Kidney epithelial cell (primary cell): ENCODE measurements around the gene ZNF544. TPM values are rescaled to one million over a fixed set of nuclear protein-coding genes. Genes with fewer than 3 reads are reported as not detected.
"Not testable (repeated sequence)": the region's sequence is repeated elsewhere in the genome, so short reads cannot be mapped to it uniquely, and the experiment has no call there.

Experiments used
- DNase-seq: peaks from one replicate; pipeline ENCODE4 v3.0.0-alpha.2; 2010; ENCODE audit warnings: low read depth
- H3K27me3 ChIP-seq: 2 replicates; pipeline ENCODE4 v1.6.0; 2011; ENCODE audit warnings: low read length; ENCODE audit not compliant: control insufficient read depth, insufficient read depth
- H3K36me3 ChIP-seq: 2 replicates; pipeline ENCODE4 v1.5.1; 2011; ENCODE audit warnings: low read length; ENCODE audit not compliant: control insufficient read depth, insufficient read depth
- H3K4me3 ChIP-seq: 2 replicates; pipeline ENCODE4 v1.5.1; 2011; ENCODE audit warnings: low read depth, mild to moderate bottlenecking, control low read depth, low read length
- total RNA-seq: library from RNA; depleted of rRNA; stranded (reverse); fragments of >200 nt; gene quantifications from 2 replicates; pipeline ENCODE4 v1.2.3, GENCODE V29; 2015
- TF ChIP-seq, protein P1 (sequence below): IDR thresholded peaks from 2 replicates; pipeline ENCODE4 v1.5.1; 2011; ENCODE audit warnings: mild to moderate bottlenecking, moderate library complexity, low read length, control low read depth, inconsistent platforms; ENCODE audit not compliant: insufficient read depth, poor library complexity, severe bottlenecking

The ZNF544 gene
- total RNA-seq, 1 donor from 2014 or later, result 40.6 TPM

DNA sequence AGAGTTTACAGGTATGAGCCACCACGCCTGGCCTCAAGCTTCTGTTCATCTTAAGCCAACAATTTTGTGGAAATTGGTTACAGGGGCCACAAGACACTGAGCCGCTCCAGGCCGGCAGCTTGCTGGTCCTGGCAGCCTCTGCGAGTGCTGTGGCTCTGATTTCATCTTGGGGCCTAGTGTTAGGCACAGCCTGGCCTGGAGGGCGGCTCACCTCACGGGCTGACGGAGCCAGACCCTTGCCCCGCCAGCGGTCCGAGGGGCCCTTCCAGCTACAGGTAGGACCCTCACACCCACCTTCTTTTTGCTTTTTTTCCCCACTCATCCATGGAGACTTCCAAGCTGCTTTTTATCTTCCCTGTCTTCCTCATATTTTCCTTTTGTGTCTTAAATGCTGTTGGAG, 8.6 kb downstream of the ZNF544 start:
- TF ChIP-seq, protein P1, sequence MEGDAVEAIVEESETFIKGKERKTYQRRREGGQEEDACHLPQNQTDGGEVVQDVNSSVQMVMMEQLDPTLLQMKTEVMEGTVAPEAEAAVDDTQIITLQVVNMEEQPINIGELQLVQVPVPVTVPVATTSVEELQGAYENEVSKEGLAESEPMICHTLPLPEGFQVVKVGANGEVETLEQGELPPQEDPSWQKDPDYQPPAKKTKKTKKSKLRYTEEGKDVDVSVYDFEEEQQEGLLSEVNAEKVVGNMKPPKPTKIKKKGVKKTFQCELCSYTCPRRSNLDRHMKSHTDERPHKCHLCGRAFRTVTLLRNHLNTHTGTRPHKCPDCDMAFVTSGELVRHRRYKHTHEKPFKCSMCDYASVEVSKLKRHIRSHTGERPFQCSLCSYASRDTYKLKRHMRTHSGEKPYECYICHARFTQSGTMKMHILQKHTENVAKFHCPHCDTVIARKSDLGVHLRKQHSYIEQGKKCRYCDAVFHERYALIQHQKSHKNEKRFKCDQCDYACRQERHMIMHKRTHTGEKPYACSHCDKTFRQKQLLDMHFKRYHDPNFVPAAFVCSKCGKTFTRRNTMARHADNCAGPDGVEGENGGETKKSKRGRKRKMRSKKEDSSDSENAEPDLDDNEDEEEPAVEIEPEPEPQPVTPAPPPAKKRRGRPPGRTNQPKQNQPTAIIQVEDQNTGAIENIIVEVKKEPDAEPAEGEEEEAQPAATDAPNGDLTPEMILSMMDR, result no peak
- Histone ChIP-seq H3K27me3 (no peaks in the 10 kb centered on the region), H3K4me3 (no peak overlapping the region), H3K36me3 (peaks cover 4% of the 10 kb centered on the region)
- no peak for DNase-seq

DNA sequence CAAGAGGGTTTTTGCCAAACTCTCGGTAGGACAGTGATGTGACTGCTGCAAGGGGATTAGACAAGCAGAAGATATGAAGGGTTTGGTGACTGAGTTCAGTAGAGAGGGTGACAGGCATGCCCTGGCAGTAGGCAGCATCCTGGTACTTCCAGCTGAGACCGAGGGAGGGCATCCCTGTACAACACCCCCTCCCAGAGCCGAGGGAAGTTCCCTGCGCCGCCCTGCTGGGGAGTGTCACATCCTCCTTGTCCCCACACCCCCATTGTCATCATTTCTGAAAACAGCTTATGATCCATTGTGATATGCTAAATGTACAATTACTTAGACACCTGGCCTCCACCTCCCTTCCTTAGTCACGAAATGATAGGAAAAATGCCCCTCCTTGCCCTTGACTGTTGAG, 14.6 kb downstream of the ZNF544 start:
- peaks cover 5% of the 10 kb centered on the region for H3K36me3 ChIP-seq
- TF ChIP-seq, protein P1, result no peak
- no peak overlapping the region for H3K4me3 ChIP-seq
- no peaks in the 10 kb centered on the region for H3K27me3 ChIP-seq
- DNase-seq, result no peak

DNA sequence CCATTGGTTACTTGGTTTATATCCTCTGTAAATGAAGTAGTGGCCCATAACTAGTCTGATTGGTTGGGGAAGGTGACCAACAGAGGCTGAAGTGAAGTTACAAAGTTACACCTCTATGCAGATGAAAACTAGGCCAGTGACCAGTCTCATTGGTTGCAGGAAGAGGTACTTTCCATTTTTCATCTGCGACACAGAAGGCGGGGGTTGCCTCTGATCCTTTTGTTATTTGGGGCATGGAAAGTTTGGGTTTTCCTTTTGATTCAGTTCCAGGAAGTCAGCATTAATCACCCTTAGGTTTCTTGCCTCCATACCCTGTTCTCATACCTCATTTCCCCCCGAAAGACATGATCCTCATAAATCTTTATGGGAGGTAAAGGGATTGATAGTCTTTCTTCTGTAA, 20.2 kb downstream of the ZNF544 start:
- H3K36me3 ChIP-seq, result peaks cover 11% of the 10 kb centered on the region

DNA sequence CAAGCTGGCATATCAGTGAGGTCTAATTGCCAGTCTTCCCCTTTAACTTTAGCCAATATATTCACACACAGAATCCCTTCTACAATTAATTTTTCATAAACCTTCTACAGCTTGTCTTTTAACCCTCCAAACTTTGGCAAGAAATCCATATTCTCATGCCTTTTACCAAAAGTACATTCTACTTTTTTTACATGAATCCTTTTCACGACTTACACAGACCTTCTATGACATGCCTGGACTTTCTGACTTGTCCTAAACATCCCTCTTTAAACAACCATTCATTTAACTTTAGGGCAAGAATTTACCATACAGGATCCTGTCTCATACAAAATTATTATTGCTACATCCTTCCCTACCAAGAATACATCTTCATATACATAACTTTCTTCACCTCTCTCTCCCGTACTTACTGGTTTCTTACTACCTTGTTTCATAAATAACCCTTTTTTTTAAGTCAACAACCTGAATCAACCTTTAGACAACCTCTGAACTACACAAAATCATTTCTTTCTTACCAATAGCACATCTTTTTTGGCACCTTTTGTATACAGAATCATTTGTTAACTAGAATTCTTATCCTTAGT, 23.5 kb downstream of the ZNF544 start:
- TF ChIP-seq, protein P1, result no peak
- DNase-seq, result no peak
- Histone ChIP-seq H3K36me3 (peaks cover 6% of the 10 kb centered on the region), H3K27me3 (no peaks in the 10 kb centered on the region), H3K4me3 (no peak overlapping the region)

More for the DNA sequence above, 20.2 kb downstream of the ZNF544 start:
- TF ChIP-seq, protein P1, result no peak
- no peak for DNase-seq
- no peak overlapping the region for H3K4me3 ChIP-seq
- H3K27me3 ChIP-seq, result no peaks in the 10 kb centered on the region

DNA sequence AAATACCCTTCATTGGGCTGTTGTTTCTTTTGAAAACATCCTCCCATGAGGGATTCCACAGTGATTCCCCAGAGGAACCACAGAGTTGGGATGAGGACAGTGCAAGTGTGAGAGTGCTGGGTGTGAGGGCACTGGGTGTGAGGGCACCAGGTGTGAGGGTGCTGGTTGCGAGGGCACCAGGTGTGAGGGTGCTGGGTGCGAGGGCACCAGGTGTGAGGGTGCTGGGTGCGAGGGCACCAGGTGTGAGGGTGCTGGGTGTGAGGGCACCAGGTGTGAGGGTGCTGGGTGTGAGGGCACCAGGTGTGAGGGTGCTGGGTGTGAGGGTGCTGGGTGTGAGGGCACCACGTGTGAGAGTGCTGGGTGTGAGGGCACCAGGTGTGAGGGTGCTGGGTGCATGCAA, 29.5 kb downstream of the ZNF544 start:
- H3K4me3 ChIP-seq, DNase-seq, H3K36me3 ChIP-seq, H3K27me3 ChIP-seq: not testable (repeated sequence)

DNA sequence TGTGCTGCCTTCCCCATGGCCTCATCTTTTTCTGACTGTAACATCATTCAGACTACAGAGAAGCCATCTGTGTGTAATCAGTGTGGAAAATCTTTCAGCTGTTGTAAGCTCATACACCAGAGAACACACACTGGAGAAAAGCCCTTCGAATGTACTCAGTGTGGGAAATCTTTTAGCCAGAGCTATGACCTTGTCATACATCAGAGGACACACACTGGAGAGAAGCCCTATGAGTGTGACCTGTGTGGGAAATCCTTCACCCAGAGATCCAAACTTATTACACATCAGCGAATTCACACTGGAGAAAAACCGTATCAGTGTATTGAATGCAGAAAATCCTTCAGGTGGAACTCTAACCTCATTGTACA, 32.9 kb downstream of the ZNF544 start:
- TF ChIP-seq, protein P1, result no peak
- no peak for DNase-seq
- no peak overlapping the region for H3K4me3 ChIP-seq
- no peaks in the 10 kb centered on the region for H3K27me3 ChIP-seq
- H3K36me3 ChIP-seq, result no peaks in the 10 kb centered on the region
